Thyroid gland (tissue), 4 donors: ENCODE results near the gene DDRGK1.

Experiments used
- CTCF ChIP-seq, 6 experiments: fragments of 200-600 bp in 3 of 6; fragments of 450-650 bp in 3 of 6; sonication (generic) in 3 of 6; IDR thresholded peaks; one replicate each; pipeline ENCODE4 v1.5.1; 2016 to 2019; ENCODE audit warnings: antibody characterized with exemption in 6 of 6, mild to moderate bottlenecking in 2 of 6, inconsistent platforms in 1 of 6, moderate library complexity in 1 of 6
- POLR2A ChIP-seq, 2 donors: fragments of 450-650 bp; IDR thresholded peaks; one replicate each; pipeline ENCODE4 v1.6.1; 2017; ENCODE audit warnings: antibody characterized with exemption in 2 of 2, mild to moderate bottlenecking in 2 of 2, moderate library complexity in 1 of 2

DNA sequence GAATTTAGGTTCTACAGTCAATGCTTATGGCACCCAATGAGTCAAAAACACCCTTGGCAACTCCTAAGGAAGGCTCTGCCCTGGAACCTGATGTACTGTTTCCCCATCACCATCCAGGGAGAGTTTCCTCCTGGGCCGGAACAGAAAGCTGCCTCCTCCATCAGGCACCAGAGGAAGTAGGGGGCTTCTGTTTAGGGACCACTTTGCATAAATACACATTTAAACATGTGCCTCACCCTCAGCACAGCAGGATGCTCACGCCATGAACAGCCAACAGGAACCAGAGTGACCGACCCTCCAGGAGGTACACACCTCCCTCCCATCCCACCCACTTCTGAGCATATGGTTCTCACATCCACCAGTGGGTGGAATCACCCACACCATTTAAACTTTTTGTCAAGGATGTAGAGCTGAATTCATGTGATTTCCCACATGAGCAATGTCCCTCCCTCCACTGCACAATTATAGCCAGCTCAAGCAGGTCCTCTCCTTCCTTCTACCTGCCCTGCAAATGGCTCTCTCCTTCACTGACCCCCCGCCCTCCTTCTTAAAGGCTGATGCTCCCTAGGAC lies 14.8 kb downstream of the DDRGK1 start:
- TF ChIP-seq POLR2A (IDR thresholded peaks at IDR 0.05) (no peak), CTCF (IDR thresholded peaks at IDR 0.05) (no peak)
